ENCODE data around the gene NFYC.

DNA sequence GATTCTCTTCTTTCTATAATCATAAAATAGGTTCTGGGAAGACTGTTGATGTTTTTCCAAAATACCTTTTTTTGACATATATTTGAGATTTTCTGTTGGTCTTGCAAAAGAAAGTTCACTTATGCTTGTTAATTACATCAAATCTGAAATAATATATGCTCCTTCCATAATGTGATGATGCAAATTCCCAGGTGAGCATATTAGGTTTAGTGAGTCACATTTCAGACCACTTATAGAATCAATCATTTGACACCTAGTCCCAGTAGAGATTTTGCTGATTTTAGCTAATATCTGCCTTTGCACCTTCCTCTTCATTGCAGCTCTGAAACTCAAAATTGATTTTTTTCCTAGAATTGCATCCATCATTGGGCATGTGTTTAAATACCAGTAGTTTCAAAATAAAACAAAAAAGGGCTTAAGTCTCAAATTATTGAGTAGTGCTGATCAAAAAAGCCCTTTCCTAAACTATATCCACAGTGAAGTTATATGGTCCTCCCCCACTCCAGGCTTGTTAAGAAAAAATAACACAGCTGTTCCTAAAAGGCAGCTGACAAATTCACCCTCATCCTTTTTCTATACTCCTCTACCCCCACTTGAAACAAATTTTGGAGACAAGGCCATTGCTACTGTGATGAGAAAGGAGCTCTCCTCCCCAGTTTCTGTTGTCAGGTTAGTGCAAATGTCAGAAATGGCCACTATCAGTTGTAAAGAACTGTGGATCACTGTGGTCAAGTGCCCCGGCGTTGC lies 55.0 kb downstream of the NFYC start:
- TF ChIP-seq, protein P1, sequence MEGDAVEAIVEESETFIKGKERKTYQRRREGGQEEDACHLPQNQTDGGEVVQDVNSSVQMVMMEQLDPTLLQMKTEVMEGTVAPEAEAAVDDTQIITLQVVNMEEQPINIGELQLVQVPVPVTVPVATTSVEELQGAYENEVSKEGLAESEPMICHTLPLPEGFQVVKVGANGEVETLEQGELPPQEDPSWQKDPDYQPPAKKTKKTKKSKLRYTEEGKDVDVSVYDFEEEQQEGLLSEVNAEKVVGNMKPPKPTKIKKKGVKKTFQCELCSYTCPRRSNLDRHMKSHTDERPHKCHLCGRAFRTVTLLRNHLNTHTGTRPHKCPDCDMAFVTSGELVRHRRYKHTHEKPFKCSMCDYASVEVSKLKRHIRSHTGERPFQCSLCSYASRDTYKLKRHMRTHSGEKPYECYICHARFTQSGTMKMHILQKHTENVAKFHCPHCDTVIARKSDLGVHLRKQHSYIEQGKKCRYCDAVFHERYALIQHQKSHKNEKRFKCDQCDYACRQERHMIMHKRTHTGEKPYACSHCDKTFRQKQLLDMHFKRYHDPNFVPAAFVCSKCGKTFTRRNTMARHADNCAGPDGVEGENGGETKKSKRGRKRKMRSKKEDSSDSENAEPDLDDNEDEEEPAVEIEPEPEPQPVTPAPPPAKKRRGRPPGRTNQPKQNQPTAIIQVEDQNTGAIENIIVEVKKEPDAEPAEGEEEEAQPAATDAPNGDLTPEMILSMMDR (IDR thresholded peaks at IDR 0.05) = no peak
- TF ChIP-seq, protein P2, sequence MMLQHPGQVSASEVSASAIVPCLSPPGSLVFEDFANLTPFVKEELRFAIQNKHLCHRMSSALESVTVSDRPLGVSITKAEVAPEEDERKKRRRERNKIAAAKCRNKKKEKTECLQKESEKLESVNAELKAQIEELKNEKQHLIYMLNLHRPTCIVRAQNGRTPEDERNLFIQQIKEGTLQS (CRISPR knock-in tag; conservative IDR thresholded peaks at IDR 0.05) = no peak
- no peak for TF ChIP-seq NFATC4 (CRISPR knock-in tag; IDR thresholded peaks at IDR 0.05)
- TF ChIP-seq, protein P3, sequence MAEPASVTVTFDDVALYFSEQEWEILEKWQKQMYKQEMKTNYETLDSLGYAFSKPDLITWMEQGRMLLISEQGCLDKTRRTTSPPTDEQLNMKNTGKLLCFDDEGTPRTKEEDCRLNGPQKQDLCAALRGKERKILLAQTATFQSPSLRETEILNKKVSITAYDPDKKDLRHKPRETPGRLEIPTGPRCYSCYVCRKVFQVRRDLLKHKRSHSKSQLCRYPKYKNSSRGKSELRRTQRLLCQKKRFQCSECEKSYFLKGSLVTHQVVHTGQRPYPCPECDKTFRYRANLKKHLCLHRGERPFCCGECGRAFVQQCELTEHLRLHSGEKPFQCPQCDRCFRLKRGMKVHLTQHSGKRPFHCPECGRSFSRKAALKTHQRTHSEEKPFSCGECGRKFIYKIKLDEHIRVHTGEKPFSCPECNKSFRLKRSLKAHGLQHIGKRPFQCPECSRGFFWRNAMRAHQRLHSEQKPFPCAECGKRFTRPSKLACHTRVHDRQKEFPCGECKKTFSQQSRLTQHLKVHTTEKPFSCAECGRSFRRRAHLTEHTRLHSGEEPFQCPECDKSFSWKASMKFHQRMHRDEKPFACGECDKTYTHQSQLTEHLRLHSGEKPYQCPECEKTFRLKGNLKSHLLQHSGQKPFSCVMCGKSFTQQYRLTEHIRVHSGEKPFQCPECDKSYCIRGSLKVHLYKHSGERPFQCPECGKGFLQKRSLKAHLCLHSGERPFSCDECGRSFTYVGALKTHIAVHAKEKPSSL (CRISPR knock-in tag; conservative IDR thresholded peaks at IDR 0.05) = no peak
- no peak for TF ChIP-seq ESRRA (CRISPR knock-in tag; IDR thresholded peaks at IDR 0.05; ENCODE audit: borderline replicate concordance)
- TF ChIP-seq, protein P4, sequence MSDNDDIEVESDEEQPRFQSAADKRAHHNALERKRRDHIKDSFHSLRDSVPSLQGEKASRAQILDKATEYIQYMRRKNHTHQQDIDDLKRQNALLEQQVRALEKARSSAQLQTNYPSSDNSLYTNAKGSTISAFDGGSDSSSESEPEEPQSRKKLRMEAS (CRISPR knock-in tag; IDR thresholded peaks at IDR 0.05) = no peak
- TF ChIP-seq ZBTB21 (CRISPR knock-in tag; IDR thresholded peaks at IDR 0.05; ENCODE audit: borderline replicate concordance) = no peak
- TF ChIP-seq IRF1 (CRISPR knock-in tag; IDR thresholded peaks at IDR 0.05) = no peak
